Posterior cingulate gyrus (tissue), 11 donors: ENCODE data around the gene PNKD.
"Not testable (repeated sequence)": the region's sequence is repeated elsewhere in the genome, so short reads cannot be mapped to it uniquely, and the experiment has no call there.

Experiments
- DNase-seq, 10 donors: peaks; one replicate each; pipeline versions ENCODE4 v3.0.0 to v3.0.0-alpha.2; 2020 to 2021; ENCODE audit warnings: mixed read lengths in 3 of 10
- intact Hi-C: fragments of 100-400 bp; cut with DNase I; formaldehyde crosslinking; loops from one replicate; pipeline ENCODE4 v1.15.1; 2023

The PNKD gene

GRCh38 chr2:218310853-218311540 is 40.7 kb downstream of the PNKD start:
- intact Hi-C loops: no loop called here
- peak in 1 of 10 donors; percentile 20 for DNase-seq

GRCh38 chr2:218311541-218312266 is 41.4 kb downstream of the PNKD start:
- DNase-seq: peak in 1 of 10 donors; percentile 51
- intact Hi-C loops: not testable (repeated sequence)

GRCh38 chr2:218312267-218312756 is 42.0 kb downstream of the PNKD start:
- intact Hi-C loops: no loop called here
- DNase-seq: peak in 1 of 10 donors; percentile 12

GRCh38 chr2:218313356-218313755 is 43.0 kb downstream of the PNKD start:
- intact Hi-C loops: no loop called here
- no peak for DNase-seq

- DNase-seq: peak in 1 of 10 donors; percentile 19
- intact Hi-C loops: not testable (repeated sequence)
These were observed 44.4 kb downstream of the PNKD start for GRCh38 chr2:218314764-218315163.

GRCh38 chr2:218315397-218315796 is 45.1 kb downstream of the PNKD start:
- no peak for DNase-seq
- intact Hi-C loops: no loop called here

- intact Hi-C loops: no loop called here
- DNase-seq: no peak
These were observed 46.9 kb downstream of the PNKD start for GRCh38 chr2:218317303-218317630.

GRCh38 chr2:218317835-218318234 is 47.5 kb downstream of the PNKD start:
- intact Hi-C loops: no loop called here
- no peak for DNase-seq

- intact Hi-C loops: no loop called here
- peak in 1 of 10 donors; percentile 44 for DNase-seq
These were observed 47.9 kb downstream of the PNKD start for GRCh38 chr2:218318241-218318640.

- intact Hi-C loops: no loop called here
- peak in 1 of 10 donors; percentile 70 for DNase-seq
These were observed 49.6 kb downstream of the PNKD start for GRCh38 chr2:218319813-218320365.

- intact Hi-C loops: no loop called here
- no peak for DNase-seq
These were observed 50.5 kb downstream of the PNKD start for GRCh38 chr2:218320704-218321336.

GRCh38 chr2:218322768-218323525 is 52.6 kb downstream of the PNKD start:
- intact Hi-C loops: no loop called here
- peak in 9 of 10 donors; percentile 20 to 93 (median 58) for DNase-seq

- peak in 2 of 10 donors; percentile 11 to 75 for DNase-seq
- intact Hi-C loops: no loop called here
These were observed 53.5 kb downstream of the PNKD start for GRCh38 chr2:218323526-218324472.

GRCh38 chr2:218325566-218326160 is 55.3 kb downstream of the PNKD start:
- intact Hi-C loops: no loop called here

GRCh38 chr2:218326315-218326714 is 56.0 kb downstream of the PNKD start:
- intact Hi-C loops: no loop called here
- peak in 1 of 10 donors; percentile 2 for DNase-seq

More at GRCh38 chr2:218325566-218326160, 55.3 kb downstream of the PNKD start:
- peak in 1 of 10 donors; percentile 45 for DNase-seq

GRCh38 chr2:218327451-218328210 is 57.3 kb downstream of the PNKD start:
- DNase-seq: peak in 2 of 10 donors; percentile 18 to 59
- intact Hi-C loops: no loop called here

- intact Hi-C loops: no loop called here
- no peak for DNase-seq
These were observed 58.0 kb downstream of the PNKD start for GRCh38 chr2:218328294-218328693.
